ENCODE results near the gene TMEM132D. TPM values are rescaled to one million over a fixed set of nuclear protein-coding genes. Genes with fewer than 3 reads are reported as not detected.
"Not testable (repeated sequence)": the region's sequence is repeated elsewhere in the genome, so short reads cannot be mapped to it uniquely, and the experiment has no call there.

The TMEM132D gene
- total RNA-seq, 1 experiment from 2014 or later = 0.26 TPM

DNA sequence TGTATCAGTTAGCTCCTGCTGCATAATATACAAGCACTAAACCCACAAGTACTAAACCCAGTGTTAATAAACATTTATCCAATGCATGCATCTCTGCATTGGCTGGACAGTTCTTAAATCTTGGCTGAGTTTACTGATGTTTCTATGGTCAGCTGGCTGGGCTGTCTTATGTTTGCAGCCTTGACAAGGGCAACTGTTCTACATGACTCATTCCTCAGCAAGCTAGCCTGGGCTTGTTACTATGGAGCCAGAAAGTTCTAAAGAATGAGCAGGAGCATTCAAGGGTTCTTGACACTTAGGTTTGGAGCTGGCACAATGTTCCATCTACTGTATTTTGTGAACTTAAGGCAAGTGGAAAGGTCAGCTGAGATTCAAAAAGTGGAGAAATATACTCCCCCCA, 851.5 kb downstream of the TMEM132D start:
- Histone ChIP-seq H3K4me1 (no peaks in the 10 kb centered on the region), H3K27me3 (no peaks in the 10 kb centered on the region), H3K36me3 (no peaks in the 10 kb centered on the region), H3K4me3 (no peak overlapping the region), H3K27ac (no peak overlapping the region), H3K9me3 (replicated peaks) (no peaks in the 10 kb centered on the region)
- no peak for DNase-seq

DNA sequence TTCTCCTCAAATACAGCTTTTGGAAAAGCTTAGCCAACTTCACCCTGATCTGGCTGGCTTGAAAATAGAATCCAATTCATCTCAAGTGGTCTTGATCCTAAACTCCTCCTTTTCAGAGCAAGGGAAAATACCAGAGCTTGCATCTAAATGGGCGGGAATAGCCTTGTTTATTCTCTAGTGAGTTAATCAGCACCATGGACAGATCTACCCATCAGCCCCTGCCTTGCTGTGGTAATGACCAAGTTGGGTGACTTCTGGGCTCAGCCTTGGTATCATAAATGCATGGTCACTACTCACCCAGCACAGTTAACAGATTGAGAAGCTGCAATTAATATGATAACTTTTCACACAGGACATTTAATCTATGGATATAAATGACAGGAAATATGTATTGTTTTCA, 853.9 kb downstream of the TMEM132D start:
- no peak overlapping the region for H3K27ac ChIP-seq
- H3K27me3 ChIP-seq = no peaks in the 10 kb centered on the region
- no peak overlapping the region for H3K4me3 ChIP-seq
- DNase-seq = peak; percentile 48 to 80
- no peaks in the 10 kb centered on the region for H3K9me3 ChIP-seq (replicated peaks)
- no peaks in the 10 kb centered on the region for H3K36me3 ChIP-seq
- H3K4me1 ChIP-seq = no peaks in the 10 kb centered on the region

DNA sequence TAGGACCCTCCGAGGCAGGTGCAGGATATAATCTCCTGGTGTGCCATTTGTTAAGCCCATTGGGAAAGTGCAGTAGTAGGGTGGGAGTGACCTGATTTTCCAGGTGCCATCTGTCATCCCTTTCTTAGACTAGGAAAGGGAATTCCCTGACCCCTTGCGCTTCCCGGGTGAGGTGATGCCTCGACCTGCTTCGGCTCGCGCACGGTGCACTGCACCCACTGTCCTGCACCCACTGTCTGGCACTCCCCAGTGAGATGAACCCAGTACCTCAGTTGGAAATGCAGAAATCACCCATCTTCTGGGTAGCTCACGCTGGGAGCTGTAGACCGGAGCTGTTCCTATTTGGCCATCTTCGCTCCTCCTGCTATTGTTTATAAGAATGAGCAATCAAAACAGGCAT, 860.5 kb downstream of the TMEM132D start:
- not testable (repeated sequence) for DNase-seq; H3K36me3 ChIP-seq; H3K27me3 ChIP-seq; H3K4me1 ChIP-seq; H3K27ac ChIP-seq; H3K4me3 ChIP-seq; H3K9me3 ChIP-seq (replicated peaks)

DNA sequence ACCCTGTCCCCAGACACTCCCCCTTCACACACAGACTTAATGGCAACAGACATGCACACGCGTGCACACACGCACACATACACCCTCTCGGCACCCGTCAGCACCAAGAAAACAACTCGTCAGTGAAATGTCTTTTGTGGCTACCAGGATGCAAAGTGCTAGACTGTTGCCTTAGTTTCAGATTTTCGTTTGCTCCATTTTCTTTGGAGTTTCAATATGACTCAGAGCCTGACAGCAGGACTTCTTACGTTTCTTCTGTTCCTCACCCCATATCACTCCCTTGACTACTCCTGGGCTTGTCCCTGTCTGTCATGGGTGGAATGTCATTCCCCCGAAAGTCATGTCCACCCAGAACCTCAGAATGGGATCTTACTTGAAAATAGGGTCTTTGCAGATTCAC, 867.7 kb downstream of the TMEM132D start:
- H3K27me3 ChIP-seq = no peaks in the 10 kb centered on the region
- no peak for DNase-seq
- no peaks in the 10 kb centered on the region for H3K4me1 ChIP-seq
- no peaks in the 10 kb centered on the region for H3K36me3 ChIP-seq
- H3K27ac ChIP-seq = no peak overlapping the region
- H3K4me3 ChIP-seq = no peak overlapping the region
- no peaks in the 10 kb centered on the region for H3K9me3 ChIP-seq (replicated peaks)

DNA sequence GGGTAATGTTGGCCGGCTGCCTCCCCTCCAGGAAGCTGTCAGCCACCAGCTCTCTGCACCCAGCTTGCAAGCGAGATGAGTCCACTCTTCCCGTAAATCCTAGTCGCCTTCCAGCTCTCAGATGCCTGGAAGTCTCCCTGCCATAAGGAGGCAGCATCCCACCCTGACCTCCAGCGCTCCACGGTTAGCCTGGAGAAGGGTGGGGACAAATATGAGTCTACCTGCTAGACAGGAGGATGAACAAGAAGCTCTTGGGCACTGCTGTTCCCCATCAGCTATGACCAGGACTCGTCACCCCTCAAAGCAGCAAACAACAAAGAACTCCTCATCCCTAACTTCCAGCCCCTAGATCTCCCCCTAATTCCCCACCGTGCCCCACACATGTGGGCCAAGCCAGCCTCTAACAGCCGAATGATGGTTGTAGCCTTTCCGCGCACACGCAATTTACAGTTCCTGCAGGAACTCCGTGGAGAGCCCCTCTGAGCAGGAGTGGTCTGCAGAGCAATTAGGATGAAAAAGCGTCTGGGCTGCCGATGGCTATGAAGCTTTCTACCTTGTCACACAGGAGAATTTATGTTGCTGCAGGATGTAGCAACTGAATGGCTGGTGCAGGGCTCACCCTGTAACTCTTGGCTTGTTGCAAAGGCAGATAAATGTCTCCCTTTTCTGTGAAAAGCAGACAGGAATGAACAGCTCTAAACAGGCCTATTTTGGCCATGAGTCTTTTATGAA, 869.1 kb downstream of the TMEM132D start:
- H3K9me3 ChIP-seq (replicated peaks) = no peaks in the 10 kb centered on the region
- no peak overlapping the region for H3K4me3 ChIP-seq
- no peaks in the 10 kb centered on the region for H3K36me3 ChIP-seq
- no peaks in the 10 kb centered on the region for H3K4me1 ChIP-seq
- no peak for DNase-seq
- no peak overlapping the region for H3K27ac ChIP-seq
- H3K27me3 ChIP-seq = no peaks in the 10 kb centered on the region

DNA sequence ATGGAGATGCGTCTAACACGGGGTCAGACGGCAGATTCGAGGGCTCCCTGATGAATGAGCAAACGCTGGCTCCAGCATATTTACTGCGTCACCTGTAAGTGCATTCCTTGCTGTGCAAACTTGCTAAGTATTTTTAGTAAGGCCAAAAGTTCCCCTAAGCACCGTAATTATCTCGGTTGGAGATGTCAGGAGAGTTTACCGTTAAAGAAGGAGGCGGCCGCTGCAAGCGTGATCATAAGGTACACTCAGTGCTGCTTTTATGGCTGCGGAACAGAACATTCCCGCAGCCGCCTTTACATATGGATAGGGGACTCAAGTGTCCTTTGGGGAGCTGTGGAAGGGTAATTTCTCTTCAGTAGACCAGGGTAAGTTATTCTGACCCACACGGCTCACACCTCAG, 875.0 kb downstream of the TMEM132D start:
- Histone ChIP-seq H3K27me3 (no peaks in the 10 kb centered on the region), H3K36me3 (no peaks in the 10 kb centered on the region), H3K27ac (no peak overlapping the region), H3K9me3 (replicated peaks) (no peaks in the 10 kb centered on the region), H3K4me3 (no peak overlapping the region), H3K4me1 (no peaks in the 10 kb centered on the region)
- DNase-seq = no peak

- Histone ChIP-seq H3K27me3 (no peaks in the 10 kb centered on the region), H3K27ac (no peak overlapping the region), H3K4me3 (no peak overlapping the region), H3K36me3 (no peaks in the 10 kb centered on the region), H3K9me3 (replicated peaks) (no peaks in the 10 kb centered on the region), H3K4me1 (no peaks in the 10 kb centered on the region)
- DNase-seq = no peak
These were observed 878.8 kb downstream of the TMEM132D start for GRCh38 chr12:129025055-129025454.

All from SJCRH30 (cell line).